Effector memory CD4-positive, alpha-beta T cell (primary cell): ENCODE results near the gene ERICH2.

ENCODE experiments used
- DNase-seq, 3 donors: peaks; one replicate each; pipeline ENCODE4 v3.0.0-alpha.2; 2020
- H3K27ac ChIP-seq: 2 replicates; pipeline ENCODE4 v1.7.0; 2013; ENCODE audit warnings: mild to moderate bottlenecking, low read length, moderate library complexity; ENCODE audit not compliant: insufficient read depth, poor library complexity, severe bottlenecking
- H3K27me3 ChIP-seq: replicated peaks from 2 replicates; pipeline ENCODE4 v1.7.0; 2013; ENCODE audit warnings: mild to moderate bottlenecking, low read length; ENCODE audit not compliant: insufficient read depth, control insufficient read depth, poor library complexity, severe bottlenecking
- H3K36me3 ChIP-seq: 2 replicates; pipeline ENCODE4 v1.7.0; 2013; ENCODE audit warnings: mild to moderate bottlenecking, low read length, moderate library complexity; ENCODE audit not compliant: control insufficient read depth, insufficient read depth
- H3K4me1 ChIP-seq: 2 replicates; pipeline ENCODE4 v1.7.0; 2013; ENCODE audit warnings: low read length, mild to moderate bottlenecking; ENCODE audit not compliant: control insufficient read depth, insufficient read depth, poor library complexity, severe bottlenecking
- H3K4me3 ChIP-seq: 2 replicates; pipeline ENCODE4 v1.7.0; 2013; ENCODE audit warnings: low read length, low read depth, mild to moderate bottlenecking; ENCODE audit not compliant: insufficient read depth, poor library complexity, severe bottlenecking
- H3K9me3 ChIP-seq: 2 replicates; pipeline ENCODE4 v1.7.0; 2013; ENCODE audit warnings: mild to moderate bottlenecking, low read length, moderate library complexity; ENCODE audit not compliant: control insufficient read depth

Gene ERICH2

DNA sequence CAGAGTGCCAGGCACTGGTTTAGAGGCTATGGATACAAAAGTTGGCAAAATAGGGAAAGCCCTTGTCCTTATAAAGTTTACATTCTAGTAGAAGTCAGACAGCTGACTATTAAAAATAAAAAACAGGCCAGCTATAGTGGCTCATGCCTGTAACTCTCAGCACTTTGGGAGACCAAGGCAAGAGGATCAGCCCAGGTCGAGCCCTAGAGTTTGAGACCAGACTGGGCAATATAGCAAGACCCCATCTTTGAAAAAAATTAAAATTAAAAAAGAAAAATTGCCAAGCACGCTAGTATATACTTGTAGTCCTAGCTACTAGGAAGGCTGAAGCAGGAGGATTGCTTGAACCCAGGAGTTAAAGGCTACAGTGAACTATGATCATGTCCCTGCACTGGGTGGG lies 12.5 kb downstream of the ERICH2 start:
- H3K36me3 ChIP-seq = no peaks in the 10 kb centered on the region
- no peaks in the 10 kb centered on the region for H3K4me1 ChIP-seq
- no peak overlapping the region for H3K27ac ChIP-seq
- no peak overlapping the region for H3K4me3 ChIP-seq
- no peak for DNase-seq
- H3K9me3 ChIP-seq = no peaks in the 10 kb centered on the region
- H3K27me3 ChIP-seq = peaks cover 2% of the 10 kb centered on the region

DNA sequence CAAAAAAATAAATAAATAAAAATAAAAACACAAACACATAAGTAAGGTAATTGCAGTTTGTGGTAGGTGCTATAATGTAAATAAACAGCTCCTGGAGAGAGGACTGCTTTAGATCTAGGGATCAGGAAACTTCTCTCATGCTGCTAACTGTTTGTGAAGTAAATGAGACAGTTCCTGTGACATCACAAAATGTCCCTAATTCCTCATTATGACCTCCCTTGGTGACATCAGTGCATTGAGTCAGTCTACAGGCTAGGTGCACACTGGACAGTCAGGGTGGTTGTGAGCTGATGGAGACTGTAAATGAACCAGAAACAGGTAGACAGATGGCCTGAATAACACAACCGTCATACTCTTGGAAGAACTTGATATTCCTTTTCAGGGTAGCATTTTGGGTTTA lies 13.4 kb downstream of the ERICH2 start:
- no peaks in the 10 kb centered on the region for H3K4me1 ChIP-seq

DNA sequence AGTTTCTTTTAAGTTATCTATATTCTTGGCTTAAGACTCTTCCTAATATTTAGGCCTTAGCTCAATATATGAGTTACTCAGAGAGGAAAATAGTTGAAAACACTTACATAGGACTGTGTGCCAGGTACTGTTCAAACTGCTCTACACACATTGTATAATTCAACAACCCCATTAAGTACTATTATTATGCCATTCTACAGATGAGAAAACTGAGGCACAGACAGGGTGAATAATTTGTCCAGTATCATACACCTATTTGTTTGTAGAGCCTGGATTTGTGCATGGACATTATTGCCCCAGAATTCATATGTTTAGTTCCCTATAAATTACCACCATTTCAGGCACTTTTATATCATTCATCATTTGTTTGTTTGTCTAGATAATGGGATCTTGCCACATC lies 28.8 kb downstream of the ERICH2 start:
- Histone ChIP-seq H3K9me3 (no peaks in the 10 kb centered on the region), H3K36me3 (no peaks in the 10 kb centered on the region), H3K27me3 (peaks cover 10% of the 10 kb centered on the region), H3K4me3 (no peak overlapping the region), H3K27ac (no peak overlapping the region), H3K4me1 (no peaks in the 10 kb centered on the region)
- no peak for DNase-seq

More for the DNA sequence above, 13.4 kb downstream of the ERICH2 start:
- Histone ChIP-seq H3K36me3 (no peaks in the 10 kb centered on the region), H3K27ac (no peak overlapping the region), H3K4me3 (no peak overlapping the region), H3K27me3 (peaks cover 3% of the 10 kb centered on the region), H3K9me3 (no peaks in the 10 kb centered on the region)
- DNase-seq = no peak

DNA sequence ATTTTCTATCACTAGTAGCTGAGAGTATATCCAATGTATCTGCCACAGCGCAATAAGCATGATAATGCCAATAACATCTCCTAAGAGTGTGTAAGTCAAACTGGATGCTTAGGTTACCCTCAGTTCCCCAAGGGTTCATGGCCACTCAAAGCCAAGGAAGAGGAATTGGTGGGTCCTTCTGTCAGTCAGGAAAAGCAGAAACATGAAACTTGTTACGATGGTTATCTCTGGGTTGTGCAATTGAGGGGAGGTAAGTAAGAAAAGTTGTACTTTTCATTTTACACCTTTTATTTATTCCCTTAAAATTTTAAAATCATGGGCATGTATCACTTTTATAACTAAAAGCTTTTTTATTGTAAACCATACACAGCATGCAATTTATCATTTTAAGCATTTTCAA lies 36.4 kb downstream of the ERICH2 start:
- Histone ChIP-seq H3K36me3 (no peaks in the 10 kb centered on the region), H3K4me1 (no peaks in the 10 kb centered on the region), H3K9me3 (no peaks in the 10 kb centered on the region), H3K27ac (no peak overlapping the region), H3K4me3 (no peak overlapping the region), H3K27me3 (no peaks in the 10 kb centered on the region)
- DNase-seq = no peak

DNA sequence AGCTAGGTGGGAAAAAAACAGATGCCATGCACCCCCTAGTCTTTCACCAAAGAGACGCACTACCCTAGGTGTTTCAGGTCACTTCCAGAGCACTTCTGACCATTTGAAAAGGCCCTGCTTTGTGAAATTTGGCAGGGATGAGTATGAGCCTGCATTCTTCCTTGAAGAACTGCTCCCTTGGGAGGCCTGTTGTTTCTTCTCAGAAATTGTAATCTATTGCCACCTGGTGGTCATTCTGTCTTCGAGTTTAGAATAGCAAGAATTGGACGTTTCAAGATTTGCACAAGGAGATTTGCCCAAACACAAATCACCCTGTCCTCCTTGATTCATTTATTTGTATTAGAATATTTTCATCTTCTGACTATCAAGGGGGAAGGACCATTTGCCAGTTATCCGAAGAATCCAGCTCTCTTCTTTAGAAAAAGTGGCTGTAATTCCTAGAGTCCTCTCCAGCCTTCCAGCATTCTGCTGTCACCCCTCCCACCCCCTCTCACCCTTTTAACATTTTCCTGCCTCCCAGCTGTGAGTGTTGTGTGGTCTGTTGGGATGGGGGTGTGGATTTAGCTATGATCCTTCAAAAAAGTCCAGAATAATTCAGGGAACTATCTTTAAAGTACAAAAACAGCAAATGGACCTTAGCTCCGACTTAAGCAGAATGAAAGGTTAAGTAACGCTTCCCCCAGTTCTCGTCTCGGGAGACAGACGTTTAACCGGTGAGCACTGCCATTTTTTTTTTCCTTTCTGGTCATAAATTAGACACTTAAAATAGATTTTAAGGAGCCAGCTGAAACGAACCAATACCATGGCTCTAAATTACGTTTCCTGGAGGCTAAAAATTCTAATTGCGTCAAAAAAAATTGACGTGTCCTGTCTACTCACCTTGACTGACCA lies 42.8 kb downstream of the ERICH2 start:
- Histone ChIP-seq H3K4me3 (no peak overlapping the region), H3K27me3 (peaks cover 44% of the 10 kb centered on the region), H3K4me1 (peaks cover 32% of the 10 kb centered on the region), H3K36me3 (no peaks in the 10 kb centered on the region), H3K27ac (no peak overlapping the region), H3K9me3 (no peaks in the 10 kb centered on the region)
- DNase-seq = no peak

DNA sequence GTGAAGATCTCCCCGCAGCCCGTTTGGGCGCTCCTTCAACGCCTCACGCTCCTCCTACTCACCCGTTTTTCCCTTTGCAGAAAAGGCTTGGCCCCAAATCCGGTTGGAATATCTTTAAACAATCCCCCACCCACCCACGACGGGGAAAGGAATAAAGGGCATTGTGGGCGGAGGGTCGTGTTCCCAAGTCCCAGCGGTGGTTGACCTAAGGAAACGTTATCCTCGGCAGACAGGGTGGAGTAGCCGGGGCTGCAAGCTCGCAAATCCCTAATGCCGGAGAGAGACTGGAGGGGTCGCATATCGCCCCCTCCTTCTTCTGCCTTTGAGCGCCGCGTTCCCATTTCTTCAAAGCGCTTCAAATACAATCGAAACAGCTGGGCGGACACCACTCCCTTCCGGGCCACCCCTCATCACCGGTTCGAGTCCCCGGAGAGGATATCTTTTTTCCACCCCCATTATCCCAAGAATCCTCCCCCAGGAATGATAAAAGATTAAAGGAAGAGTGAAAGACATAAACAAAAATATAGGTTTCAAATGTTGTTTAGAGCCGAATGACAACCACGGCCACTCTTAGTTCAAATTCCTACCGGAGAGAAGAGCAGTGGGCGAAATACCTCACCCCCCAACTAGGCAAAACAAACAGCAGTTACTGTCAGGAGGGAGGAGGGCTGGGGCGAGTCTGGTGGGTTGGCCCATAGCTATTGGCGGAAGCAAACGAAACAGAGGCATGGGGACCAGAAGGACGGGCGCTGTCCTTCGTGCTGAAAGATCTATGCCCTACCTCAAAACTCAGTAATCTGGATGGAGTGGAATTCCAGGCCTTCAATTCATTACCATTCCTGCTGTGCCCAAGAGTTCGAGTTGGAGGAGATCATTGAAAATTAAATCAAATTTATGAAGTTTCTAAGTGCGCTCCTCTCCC lies 43.7 kb downstream of the ERICH2 start:
- H3K36me3 ChIP-seq = no peaks in the 10 kb centered on the region
- no peak for DNase-seq
- peaks cover 53% of the 10 kb centered on the region for H3K27me3 ChIP-seq
- H3K27ac ChIP-seq = no peak overlapping the region
- no peak overlapping the region for H3K4me3 ChIP-seq
- H3K4me1 ChIP-seq = peaks cover 41% of the 10 kb centered on the region
- no peaks in the 10 kb centered on the region for H3K9me3 ChIP-seq

DNA sequence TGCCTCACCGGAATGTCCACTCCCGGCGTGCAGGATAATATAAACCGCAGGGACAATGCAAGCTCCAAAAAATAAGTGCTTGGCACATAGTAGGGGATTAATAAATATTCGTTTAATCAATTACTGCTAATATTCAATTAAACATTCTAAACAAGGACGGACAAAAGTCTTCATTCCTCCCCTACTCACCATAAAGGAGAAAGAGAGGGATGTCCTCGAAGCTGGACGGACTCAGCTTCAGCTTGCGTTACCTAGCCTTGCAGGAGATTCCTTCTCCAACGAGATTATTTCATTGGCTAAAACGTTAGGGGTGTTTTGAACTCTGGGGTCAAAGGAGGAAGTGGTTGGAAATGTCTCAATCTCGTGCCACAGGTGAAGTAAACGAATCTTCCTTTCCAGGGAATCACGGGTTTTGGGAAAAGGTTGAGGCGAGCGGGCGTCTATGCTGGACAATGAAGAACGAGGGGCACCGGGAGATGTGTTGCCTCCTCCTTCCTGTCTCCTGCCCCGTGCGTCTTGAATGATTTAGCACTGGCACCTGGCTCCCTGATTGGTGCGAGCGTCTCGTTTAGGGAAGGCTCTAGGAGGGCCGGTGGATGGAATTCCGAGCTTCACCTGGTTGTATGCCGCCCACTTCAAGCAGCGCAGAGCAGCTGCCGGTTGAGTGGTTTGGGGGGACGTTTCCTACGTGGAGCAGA lies 44.5 kb downstream of the ERICH2 start:
- Histone ChIP-seq H3K4me1 (peaks cover 43% of the 10 kb centered on the region), H3K36me3 (no peaks in the 10 kb centered on the region), H3K4me3 (no peak overlapping the region), H3K9me3 (no peaks in the 10 kb centered on the region), H3K27me3 (peaks cover 61% of the 10 kb centered on the region), H3K27ac (no peak overlapping the region)
- DNase-seq = no peak

DNA sequence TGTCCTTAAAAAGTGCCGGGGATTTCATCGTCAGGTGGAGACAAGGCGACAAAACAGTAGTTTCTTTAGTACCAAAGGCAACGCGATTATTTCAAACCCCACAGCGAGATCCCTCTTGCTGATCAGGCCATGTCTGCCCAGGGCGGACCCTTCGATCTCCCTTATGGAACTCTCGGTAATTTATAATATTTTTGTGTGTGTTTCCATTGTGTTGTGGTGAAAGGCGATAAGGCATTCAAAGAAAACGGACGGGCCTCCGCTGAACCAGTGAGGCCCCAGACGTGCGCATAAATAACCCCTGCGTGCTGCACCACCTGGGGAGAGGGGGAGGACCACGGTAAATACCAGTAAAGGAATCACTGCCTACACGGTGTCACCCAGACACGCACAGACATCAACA lies 45.1 kb downstream of the ERICH2 start:
- Histone ChIP-seq H3K27me3 (peaks cover 68% of the 10 kb centered on the region), H3K36me3 (no peaks in the 10 kb centered on the region), H3K4me1 (peaks cover 48% of the 10 kb centered on the region), H3K27ac (no peak overlapping the region), H3K9me3 (no peaks in the 10 kb centered on the region), H3K4me3 (peak overlapping the region; percentile 55)
- DNase-seq = no peak

DNA sequence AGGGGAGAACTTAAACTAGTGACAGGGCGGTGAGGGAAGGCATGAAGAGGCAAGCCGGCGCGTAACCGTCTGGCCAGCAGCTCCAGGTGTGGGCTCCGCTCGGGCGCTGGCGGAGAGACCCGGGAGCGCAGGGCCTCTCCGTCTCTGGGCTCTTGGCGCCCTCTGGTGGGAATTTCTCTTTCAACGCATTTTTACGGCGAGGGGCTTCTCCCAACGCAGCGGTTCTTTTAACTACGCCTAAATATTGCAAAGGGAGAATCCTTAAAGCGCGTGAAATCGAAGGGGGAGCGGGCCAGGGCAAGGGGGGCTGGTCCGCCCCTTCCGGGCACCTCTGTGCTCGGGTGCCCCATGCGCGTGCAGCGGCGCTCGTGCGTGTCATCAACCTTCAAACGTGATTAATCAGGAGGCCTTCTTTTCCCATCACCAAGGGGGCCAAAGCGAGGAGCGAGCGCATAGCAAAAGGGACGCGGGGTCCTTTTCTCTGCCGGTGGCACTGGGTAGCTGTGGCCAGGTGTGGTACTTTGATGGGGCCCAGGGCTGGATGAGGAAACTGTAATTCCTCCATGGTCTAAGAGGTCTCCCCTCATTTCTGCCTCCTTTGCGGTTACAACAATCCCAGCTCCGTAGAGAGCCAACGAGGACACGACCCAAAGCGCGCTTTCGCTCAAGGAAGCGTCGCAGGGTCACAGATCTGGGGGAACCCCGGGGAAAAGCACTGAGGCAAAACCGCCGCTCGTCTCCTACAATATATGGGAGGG lies 45.7 kb downstream of the ERICH2 start:
- Histone ChIP-seq H3K9me3 (no peaks in the 10 kb centered on the region), H3K4me1 (peaks cover 49% of the 10 kb centered on the region), H3K27me3 (peaks cover 72% of the 10 kb centered on the region), H3K27ac (no peak overlapping the region), H3K36me3 (no peaks in the 10 kb centered on the region), H3K4me3 (peak overlapping the region; percentile 55)
- DNase-seq = peak in 2 of 3 donors; percentile 26 to 41
